Neural cell (in vitro differentiated cells): ENCODE measurements around the gene FAM32A.

ENCODE experiments used
- RAD21 ChIP-seq: fragments of 450-650 bp; conservative IDR thresholded peaks from 2 replicates; pipeline ENCODE4 v1.6.1; 2014; ENCODE audit warnings: antibody characterized with exemption, mild to moderate bottlenecking, moderate library complexity
- TAF1 ChIP-seq: IDR thresholded peaks from 2 replicates; pipeline ENCODE4 v1.6.1; 2012; ENCODE audit warnings: low read depth
- TF ChIP-seq, protein P1 (sequence below): fragments of 450-650 bp; IDR thresholded peaks from 2 replicates; pipeline ENCODE4 v1.5.1; 2014; ENCODE audit warnings: antibody characterized with exemption, mild to moderate bottlenecking, moderate library complexity; ENCODE audit not compliant: poor library complexity, severe bottlenecking

DNA sequence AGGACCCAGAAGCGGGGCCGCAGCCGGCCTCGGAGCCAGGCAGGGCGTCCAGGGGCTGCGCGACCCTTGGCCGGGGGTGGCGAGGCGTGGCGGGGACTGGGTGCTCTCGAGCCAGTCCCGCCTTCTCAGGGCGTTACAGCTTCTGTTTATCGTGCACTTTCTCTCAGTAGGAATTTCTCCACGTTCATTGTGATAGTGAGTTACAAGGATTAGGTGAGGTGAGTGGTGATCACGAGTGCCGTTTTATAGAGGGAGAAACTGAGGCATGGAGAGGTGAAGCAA lies 13.1 kb downstream of the FAM32A start:
- TF ChIP-seq RAD21, result no peak
- TF ChIP-seq, protein P1, sequence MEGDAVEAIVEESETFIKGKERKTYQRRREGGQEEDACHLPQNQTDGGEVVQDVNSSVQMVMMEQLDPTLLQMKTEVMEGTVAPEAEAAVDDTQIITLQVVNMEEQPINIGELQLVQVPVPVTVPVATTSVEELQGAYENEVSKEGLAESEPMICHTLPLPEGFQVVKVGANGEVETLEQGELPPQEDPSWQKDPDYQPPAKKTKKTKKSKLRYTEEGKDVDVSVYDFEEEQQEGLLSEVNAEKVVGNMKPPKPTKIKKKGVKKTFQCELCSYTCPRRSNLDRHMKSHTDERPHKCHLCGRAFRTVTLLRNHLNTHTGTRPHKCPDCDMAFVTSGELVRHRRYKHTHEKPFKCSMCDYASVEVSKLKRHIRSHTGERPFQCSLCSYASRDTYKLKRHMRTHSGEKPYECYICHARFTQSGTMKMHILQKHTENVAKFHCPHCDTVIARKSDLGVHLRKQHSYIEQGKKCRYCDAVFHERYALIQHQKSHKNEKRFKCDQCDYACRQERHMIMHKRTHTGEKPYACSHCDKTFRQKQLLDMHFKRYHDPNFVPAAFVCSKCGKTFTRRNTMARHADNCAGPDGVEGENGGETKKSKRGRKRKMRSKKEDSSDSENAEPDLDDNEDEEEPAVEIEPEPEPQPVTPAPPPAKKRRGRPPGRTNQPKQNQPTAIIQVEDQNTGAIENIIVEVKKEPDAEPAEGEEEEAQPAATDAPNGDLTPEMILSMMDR, result no peak
- no peak for TF ChIP-seq TAF1
